BJ (cell line): Measurements from ENCODE around the gene RCOR3. TPM values are rescaled to one million over a fixed set of nuclear protein-coding genes. Genes with fewer than 3 reads are reported as not detected.
"Not testable (repeated sequence)": the region's sequence is repeated elsewhere in the genome, so short reads cannot be mapped to it uniquely, and the experiment has no call there.

Experiments
- CTCF ChIA-PET: fragments of 350-600 bp; formaldehyde crosslinking; extraction: SDS; loops from one replicate; lab custom pipeline; 2021; ENCODE audit warnings: antibody characterized with exemption, inconsistent platforms; lab: Yijun Ruan, JAX
- POLR2A ChIA-PET: fragments of 300-600 bp; sonication (Branson Sonifier 250); formaldehyde crosslinking; extraction: SDS; loops from one replicate; lab custom pipeline; 2021; ENCODE audit warnings: antibody characterized with exemption; lab: Charles Lee
- DNase-seq: peaks from one replicate; pipeline ENCODE4 v3.0.0-alpha.2; 2011; ENCODE audit warnings: low read depth
- H3K27me3 ChIP-seq: 2 replicates; pipeline ENCODE4 v1.6.0; 2011; ENCODE audit warnings: low read length; ENCODE audit not compliant: control insufficient read depth, insufficient read depth
- H3K36me3 ChIP-seq: 2 replicates; pipeline ENCODE4 v1.5.1; 2011; ENCODE audit warnings: low read length; ENCODE audit not compliant: control insufficient read depth, insufficient read depth
- H3K4me3 ChIP-seq: 2 replicates; pipeline ENCODE4 v1.5.1; 2011; ENCODE audit warnings: low read depth, mild to moderate bottlenecking, control low read depth, low read length
- polyA plus RNA-seq: library from polyadenylated mRNA; depleted of rRNA; stranded (reverse); fragments of >200 nt; gene quantifications from 2 replicates; pipeline ENCODE4 v1.2.3, GENCODE V29; 2011
- TF ChIP-seq, protein P1 (sequence below): IDR thresholded peaks from 2 replicates; pipeline ENCODE4 v1.5.1; 2011; ENCODE audit warnings: low read depth, mild to moderate bottlenecking, control low read depth, inconsistent platforms, low read length, moderate library complexity; ENCODE audit not compliant: insufficient read depth

RCOR3 gene
- polyA plus RNA-seq, 1 experiment = 27.7 TPM

DNA sequence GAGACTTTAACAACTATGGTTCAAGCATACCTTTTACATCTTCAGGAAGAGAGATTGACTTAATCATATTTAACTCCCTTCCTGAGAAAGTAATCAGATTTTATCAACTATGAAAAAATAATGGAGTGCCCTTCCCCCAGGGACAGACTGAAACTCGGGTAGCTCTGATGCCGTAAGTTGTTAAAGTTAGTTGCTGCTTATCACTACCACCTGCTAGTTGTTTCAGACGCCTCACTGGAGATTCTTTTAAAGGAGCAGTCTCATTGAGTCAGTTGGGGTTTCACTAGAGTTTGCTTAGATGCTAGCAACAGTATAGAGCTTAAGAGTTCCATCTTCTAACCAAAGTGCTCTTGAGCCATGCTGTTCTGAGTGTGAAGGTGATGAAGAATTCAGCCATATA is 50.5 kb downstream of the RCOR3 start:
- CTCF ChIA-PET = interaction anchor here (1.7 kb wide), 1 partner anchor 14 kb away, joined by 4 read pairs; no protein-coding TSS in a partner anchor
- peaks cover 3% of the 10 kb centered on the region; the same call in 1 of the 2 replicates for H3K36me3 ChIP-seq
- no peak overlapping the region for H3K4me3 ChIP-seq
- POLR2A ChIA-PET = no interaction called here
- no peak for DNase-seq
- no peaks in the 10 kb centered on the region for H3K27me3 ChIP-seq
- TF ChIP-seq, protein P1, sequence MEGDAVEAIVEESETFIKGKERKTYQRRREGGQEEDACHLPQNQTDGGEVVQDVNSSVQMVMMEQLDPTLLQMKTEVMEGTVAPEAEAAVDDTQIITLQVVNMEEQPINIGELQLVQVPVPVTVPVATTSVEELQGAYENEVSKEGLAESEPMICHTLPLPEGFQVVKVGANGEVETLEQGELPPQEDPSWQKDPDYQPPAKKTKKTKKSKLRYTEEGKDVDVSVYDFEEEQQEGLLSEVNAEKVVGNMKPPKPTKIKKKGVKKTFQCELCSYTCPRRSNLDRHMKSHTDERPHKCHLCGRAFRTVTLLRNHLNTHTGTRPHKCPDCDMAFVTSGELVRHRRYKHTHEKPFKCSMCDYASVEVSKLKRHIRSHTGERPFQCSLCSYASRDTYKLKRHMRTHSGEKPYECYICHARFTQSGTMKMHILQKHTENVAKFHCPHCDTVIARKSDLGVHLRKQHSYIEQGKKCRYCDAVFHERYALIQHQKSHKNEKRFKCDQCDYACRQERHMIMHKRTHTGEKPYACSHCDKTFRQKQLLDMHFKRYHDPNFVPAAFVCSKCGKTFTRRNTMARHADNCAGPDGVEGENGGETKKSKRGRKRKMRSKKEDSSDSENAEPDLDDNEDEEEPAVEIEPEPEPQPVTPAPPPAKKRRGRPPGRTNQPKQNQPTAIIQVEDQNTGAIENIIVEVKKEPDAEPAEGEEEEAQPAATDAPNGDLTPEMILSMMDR = no peak

DNA sequence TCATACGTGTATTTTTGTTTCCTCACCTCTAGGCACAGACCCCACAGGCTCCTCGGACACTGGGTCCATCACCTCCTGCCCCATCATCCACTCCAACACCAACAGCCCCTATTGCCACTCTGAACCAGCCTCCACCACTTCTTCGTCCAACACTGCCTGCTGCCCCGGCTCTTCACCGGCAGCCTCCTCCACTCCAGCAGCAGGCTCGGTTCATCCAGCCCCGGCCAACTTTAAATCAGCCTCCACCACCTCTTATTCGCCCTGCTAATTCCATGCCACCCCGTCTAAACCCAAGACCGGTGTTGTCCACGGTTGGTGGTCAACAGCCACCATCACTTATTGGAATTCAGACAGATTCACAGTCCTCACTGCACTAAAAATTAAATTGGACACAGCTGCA is 54.2 kb downstream of the RCOR3 start:
- H3K4me3 ChIP-seq = no peak overlapping the region
- DNase-seq = no peak
- CTCF ChIA-PET = interaction anchor here (0.9 to 1.2 kb wide), 2 partner anchors 10 to 163 kb away, joined by 3 read pairs; no protein-coding TSS in a partner anchor
- H3K27me3 ChIP-seq = no peaks in the 10 kb centered on the region
- POLR2A ChIA-PET = no interaction called here
- TF ChIP-seq, protein P1 = no peak
- H3K36me3 ChIP-seq = peaks cover 3% of the 10 kb centered on the region; the same call in 1 of the 2 replicates

DNA sequence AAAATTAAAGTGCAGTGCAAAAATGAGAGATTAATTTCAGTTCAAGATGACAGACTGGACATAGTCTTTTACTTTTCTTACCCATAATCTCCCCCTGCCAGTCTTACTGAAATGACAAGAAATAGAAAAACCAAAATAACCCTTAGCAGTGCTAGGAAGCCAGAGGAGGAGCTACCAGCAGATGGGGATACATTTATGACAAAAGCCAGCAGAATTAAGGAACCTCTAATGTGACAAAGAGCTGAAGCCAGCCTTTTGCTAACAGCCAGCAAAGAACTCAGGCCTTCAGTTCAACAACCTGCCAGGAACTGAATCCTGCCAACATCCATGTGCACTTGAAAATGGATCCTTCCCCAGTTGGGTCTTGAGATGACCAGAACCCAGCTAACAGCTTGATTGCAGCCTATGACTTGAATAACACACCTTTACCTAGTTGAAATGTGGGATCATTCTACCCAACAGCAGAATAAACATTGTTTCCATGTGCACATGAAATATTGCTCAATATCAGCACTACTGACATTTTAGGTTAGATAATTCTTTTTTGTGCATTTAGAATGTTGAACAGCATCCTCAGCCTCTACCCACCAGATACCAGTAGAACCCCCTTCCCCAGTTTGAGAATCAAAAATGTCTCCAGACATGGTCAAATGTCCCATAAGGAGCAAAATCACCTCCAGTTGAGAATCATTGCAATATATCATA is 59.6 kb downstream of the RCOR3 start:
- Histone ChIP-seq H3K27me3 (no peaks in the 10 kb centered on the region), H3K4me3 (no peak overlapping the region), H3K36me3 (no peaks in the 10 kb centered on the region)
- ChIA-PET CTCF (interaction anchor here (1.0 to 1.6 kb wide), 3 partner anchors 7 to 196 kb away, joined by 3 to 4 read pairs (median 4); partner anchors contain the start of gene TRAF5), POLR2A (interaction anchor here (0.6 kb wide), 1 partner anchor 1158 kb away, joined by 7 read pairs; no protein-coding TSS in a partner anchor)
- no peak for DNase-seq
- TF ChIP-seq, protein P1 = no peak

DNA sequence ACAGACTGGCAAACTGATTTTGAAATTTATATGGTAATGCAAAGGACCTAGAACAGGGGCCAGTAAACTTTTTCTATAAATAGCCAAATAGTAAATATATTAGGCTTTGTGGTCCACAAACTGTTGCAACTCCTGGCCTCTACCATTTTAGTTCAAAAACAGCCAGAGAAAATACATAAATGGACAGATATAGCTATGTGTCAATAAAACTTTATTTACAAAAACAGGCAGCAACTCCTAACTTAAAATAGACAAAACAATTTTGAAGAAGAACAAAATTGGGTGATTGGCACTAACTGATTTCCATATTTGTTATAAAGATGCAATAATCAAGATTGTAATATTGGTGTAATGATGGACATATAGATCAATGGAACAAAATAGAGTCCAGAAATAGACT is 60.7 kb downstream of the RCOR3 start:
- ChIA-PET CTCF (no interaction called here), POLR2A (no interaction called here)
- TF ChIP-seq, protein P1 = no peak
- DNase-seq = no peak
- Histone ChIP-seq H3K36me3 (no peaks in the 10 kb centered on the region), H3K4me3 (no peak overlapping the region), H3K27me3 (no peaks in the 10 kb centered on the region)

DNA sequence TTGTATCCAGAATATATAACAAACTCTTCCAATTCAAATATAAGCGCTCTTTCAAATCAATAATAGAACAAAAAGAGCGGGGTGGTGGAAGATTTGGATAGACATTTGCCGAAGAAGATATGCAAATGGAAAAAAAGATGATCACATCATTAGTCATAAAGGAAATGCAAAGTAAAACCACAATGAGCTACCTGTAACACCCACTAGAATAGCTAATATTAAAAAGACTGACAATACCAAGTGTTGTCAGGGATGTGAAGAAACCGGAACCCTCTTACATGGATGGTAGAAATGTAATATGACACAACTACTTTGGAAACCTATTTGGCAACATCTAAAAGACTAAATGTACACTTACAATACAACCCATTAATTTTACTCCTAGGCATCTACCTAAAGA is 61.8 kb downstream of the RCOR3 start:
- no peak overlapping the region for H3K4me3 ChIP-seq
- H3K36me3 ChIP-seq = no peaks in the 10 kb centered on the region
- CTCF ChIA-PET = interaction anchor here (1.3 to 1.6 kb wide), 3 partner anchors 22 to 319 kb away, joined by 3 to 4 read pairs (median 3); no protein-coding TSS in a partner anchor
- POLR2A ChIA-PET = no interaction called here
- TF ChIP-seq, protein P1 = no peak
- no peak for DNase-seq
- no peaks in the 10 kb centered on the region for H3K27me3 ChIP-seq

DNA sequence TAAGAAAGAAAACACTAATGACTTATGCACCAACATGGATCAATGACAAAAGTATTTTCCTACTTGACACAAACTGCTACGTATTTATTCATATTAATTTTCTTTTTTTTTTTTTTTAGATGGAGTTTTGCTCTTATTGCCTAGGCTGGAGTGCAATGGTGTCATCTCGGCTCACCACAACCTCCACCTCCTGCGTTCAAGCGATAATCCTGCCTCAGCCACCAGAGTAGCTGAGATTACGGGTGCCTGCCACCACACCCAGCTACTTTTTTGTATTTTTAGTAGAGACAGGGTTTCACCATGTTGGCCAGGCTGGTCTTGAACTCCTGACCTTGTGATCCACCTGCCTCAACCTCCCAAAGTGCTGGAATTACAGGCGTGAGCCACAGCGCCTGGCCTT is 62.5 kb downstream of the RCOR3 start:
- H3K36me3 ChIP-seq, H3K4me3 ChIP-seq, DNase-seq, POLR2A ChIA-PET, H3K27me3 ChIP-seq: not testable (repeated sequence)
- CTCF ChIA-PET = interaction anchor here (1.3 to 1.6 kb wide), 3 partner anchors 22 to 318 kb away, joined by 3 to 4 read pairs (median 3); no protein-coding TSS in a partner anchor
